ENCODE measurements around the gene TTC28.

DNA sequence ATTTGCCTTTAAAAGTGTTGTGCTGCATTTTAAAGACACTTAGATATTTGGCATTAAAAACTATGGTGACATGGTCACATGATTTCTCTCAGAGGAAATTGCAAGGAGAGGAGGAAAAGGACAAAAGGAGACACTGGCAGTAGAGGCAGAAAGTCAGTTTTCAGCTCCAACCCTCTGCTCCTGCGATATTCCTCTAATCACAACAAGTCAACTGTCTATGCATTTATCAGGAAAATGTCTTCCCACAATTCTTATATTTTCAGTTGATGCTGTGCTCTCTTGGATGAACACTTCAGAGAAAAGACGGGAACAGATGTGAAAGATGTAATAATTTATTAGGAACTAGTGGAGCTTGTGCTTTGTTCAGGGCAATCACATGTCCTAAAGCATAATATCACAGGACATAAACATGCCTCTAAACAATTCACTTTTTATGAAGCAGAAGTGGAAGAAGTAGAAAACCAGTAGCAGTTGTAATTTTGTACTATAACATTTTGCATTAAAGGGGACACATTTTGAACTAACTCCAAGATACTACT, 419.8 kb downstream of the TTC28 start:
- no peak for TF ChIP-seq FOXM1 (IDR thresholded peaks at IDR 0.05; ENCODE audit: borderline replicate concordance, low read depth)
- TF ChIP-seq, protein P1, sequence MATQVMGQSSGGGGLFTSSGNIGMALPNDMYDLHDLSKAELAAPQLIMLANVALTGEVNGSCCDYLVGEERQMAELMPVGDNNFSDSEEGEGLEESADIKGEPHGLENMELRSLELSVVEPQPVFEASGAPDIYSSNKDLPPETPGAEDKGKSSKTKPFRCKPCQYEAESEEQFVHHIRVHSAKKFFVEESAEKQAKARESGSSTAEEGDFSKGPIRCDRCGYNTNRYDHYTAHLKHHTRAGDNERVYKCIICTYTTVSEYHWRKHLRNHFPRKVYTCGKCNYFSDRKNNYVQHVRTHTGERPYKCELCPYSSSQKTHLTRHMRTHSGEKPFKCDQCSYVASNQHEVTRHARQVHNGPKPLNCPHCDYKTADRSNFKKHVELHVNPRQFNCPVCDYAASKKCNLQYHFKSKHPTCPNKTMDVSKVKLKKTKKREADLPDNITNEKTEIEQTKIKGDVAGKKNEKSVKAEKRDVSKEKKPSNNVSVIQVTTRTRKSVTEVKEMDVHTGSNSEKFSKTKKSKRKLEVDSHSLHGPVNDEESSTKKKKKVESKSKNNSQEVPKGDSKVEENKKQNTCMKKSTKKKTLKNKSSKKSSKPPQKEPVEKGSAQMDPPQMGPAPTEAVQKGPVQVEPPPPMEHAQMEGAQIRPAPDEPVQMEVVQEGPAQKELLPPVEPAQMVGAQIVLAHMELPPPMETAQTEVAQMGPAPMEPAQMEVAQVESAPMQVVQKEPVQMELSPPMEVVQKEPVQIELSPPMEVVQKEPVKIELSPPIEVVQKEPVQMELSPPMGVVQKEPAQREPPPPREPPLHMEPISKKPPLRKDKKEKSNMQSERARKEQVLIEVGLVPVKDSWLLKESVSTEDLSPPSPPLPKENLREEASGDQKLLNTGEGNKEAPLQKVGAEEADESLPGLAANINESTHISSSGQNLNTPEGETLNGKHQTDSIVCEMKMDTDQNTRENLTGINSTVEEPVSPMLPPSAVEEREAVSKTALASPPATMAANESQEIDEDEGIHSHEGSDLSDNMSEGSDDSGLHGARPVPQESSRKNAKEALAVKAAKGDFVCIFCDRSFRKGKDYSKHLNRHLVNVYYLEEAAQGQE (IDR thresholded peaks at IDR 0.05; ENCODE audit: low read depth), result no peak
- TF ChIP-seq, protein P2, sequence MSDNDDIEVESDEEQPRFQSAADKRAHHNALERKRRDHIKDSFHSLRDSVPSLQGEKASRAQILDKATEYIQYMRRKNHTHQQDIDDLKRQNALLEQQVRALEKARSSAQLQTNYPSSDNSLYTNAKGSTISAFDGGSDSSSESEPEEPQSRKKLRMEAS (IDR thresholded peaks at IDR 0.05), result no peak
- no peak for TF ChIP-seq CREB1 (IDR thresholded peaks at IDR 0.05; ENCODE audit: low read depth)
